Measurements from ENCODE around the gene EXOSC2.

- TF ChIP-seq CTCF (IDR thresholded peaks at IDR 0.05 in 4 of 5, conservative IDR thresholded peaks at IDR 0.05 in 1 of 5), result no peak
- no peak for TF ChIP-seq POLR2A (IDR thresholded peaks at IDR 0.05)
Observed at GRCh38 chr9:130685104-130685503, 8.5 kb upstream of the EXOSC2 start.

Data from gastrocnemius medialis (tissue), 4 donors.